DMS 273 treated with DMSO at 0.1 percent for 48 hours (cell line): ENCODE measurements around the gene ANKRD33B.
"Not testable (repeated sequence)": the region's sequence is repeated elsewhere in the genome, so short reads cannot be mapped to it uniquely, and the experiment has no call there.

Source experiments
- DNase-seq: peaks from one replicate; lab custom pipeline; 2025; lab: John Stamatoyannopoulos, UW

The ANKRD33B gene

GRCh38 chr5:10595293-10595671 is 31.4 kb downstream of the ANKRD33B start:
- DNase-seq: peak; percentile 77

GRCh38 chr5:10595672-10596309 is 31.9 kb downstream of the ANKRD33B start:
- DNase-seq: peak; percentile 89

GRCh38 chr5:10596310-10596703 is 32.4 kb downstream of the ANKRD33B start:
- no peak for DNase-seq

- no peak for DNase-seq
These were observed 33.1 kb downstream of the ANKRD33B start for GRCh38 chr5:10596886-10597451.

- no peak for DNase-seq
These were observed 35.2 kb downstream of the ANKRD33B start for GRCh38 chr5:10599113-10599512.

- no peak for DNase-seq
These were observed 36.0 kb downstream of the ANKRD33B start for GRCh38 chr5:10599862-10600284.

- DNase-seq: peak; percentile 61
These were observed 36.9 kb downstream of the ANKRD33B start for GRCh38 chr5:10600626-10601245.

- DNase-seq: peak; percentile 88
These were observed 37.6 kb downstream of the ANKRD33B start for GRCh38 chr5:10601246-10602030.

- no peak for DNase-seq
These were observed 38.3 kb downstream of the ANKRD33B start for GRCh38 chr5:10602031-10602806.

GRCh38 chr5:10604975-10605374 is 41.1 kb downstream of the ANKRD33B start:
- DNase-seq: no peak

GRCh38 chr5:10606632-10607022 is 42.8 kb downstream of the ANKRD33B start:
- DNase-seq: not testable (repeated sequence)

- peak; percentile 36 for DNase-seq
These were observed 43.3 kb downstream of the ANKRD33B start for GRCh38 chr5:10607023-10607665.

GRCh38 chr5:10607666-10608073 is 43.8 kb downstream of the ANKRD33B start:
- no peak for DNase-seq

GRCh38 chr5:10608081-10608480 is 44.2 kb downstream of the ANKRD33B start:
- DNase-seq: not testable (repeated sequence)

GRCh38 chr5:10610058-10610457 is 46.2 kb downstream of the ANKRD33B start:
- no peak for DNase-seq

- DNase-seq: no peak
These were observed 47.4 kb downstream of the ANKRD33B start for GRCh38 chr5:10611290-10611689.

- no peak for DNase-seq
These were observed 48.4 kb downstream of the ANKRD33B start for GRCh38 chr5:10612251-10612650.

GRCh38 chr5:10615693-10616092 is 51.8 kb downstream of the ANKRD33B start:
- no peak for DNase-seq

- no peak for DNase-seq
These were observed 53.2 kb downstream of the ANKRD33B start for GRCh38 chr5:10617103-10617502.

- DNase-seq: no peak
These were observed 54.4 kb downstream of the ANKRD33B start for GRCh38 chr5:10618311-10618710.

GRCh38 chr5:10619649-10620048 is 55.8 kb downstream of the ANKRD33B start:
- no peak for DNase-seq
